UCSD-AML1 (cell line): ENCODE results near the gene ZNF487.
"Not testable (repeated sequence)": the region's sequence is repeated elsewhere in the genome, so short reads cannot be mapped to it uniquely, and the experiment has no call there.

ENCODE experiments used
- DNase-seq: peaks from one replicate; lab custom pipeline; 2025; ENCODE audit not compliant: unreplicated experiment; lab: John Stamatoyannopoulos, UW

Gene ZNF487

DNA sequence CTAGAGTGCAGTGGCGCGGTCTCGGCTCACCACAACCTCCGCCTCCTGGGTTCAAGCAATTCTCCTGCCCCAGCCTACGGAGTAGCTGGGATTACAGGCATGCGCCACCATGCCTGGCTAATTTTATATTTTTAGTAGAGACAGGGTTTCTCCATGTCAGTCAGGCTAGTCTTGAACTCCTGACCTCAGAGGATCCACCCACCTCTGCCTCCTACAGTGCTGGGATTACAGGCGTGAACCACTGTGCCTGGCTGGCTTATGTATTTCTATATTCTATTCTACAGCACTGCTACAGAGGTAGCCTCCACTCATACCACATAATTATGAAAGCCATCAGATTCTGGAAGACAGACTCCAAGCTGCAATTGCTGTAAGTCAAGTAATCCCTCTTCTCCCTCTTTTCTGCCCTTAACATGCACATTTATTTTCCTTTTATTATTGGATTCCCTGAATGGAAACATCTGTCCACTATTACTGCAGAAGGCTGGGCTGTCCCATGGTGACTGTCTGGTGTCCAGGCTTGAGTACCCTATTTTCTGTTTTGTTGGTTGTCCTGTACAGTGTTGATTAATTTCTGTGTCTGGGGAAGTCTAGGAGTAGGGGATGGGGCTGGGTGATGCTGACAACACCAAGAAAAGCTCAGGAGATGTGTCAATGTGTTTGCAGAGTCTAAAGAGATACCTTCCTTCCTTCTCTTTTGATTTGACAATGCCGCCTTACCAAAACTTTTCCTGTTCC lies 5.8 kb upstream of the ZNF487 start:
- DNase-seq, result no peak

GRCh38 chr10:43437141-43437870 lies 395 bp downstream of the ZNF487 start:
- DNase-seq, result no peak

- no peak for DNase-seq
Measured at GRCh38 chr10:43440463-43441134, 3.7 kb downstream of the ZNF487 start.

DNA sequence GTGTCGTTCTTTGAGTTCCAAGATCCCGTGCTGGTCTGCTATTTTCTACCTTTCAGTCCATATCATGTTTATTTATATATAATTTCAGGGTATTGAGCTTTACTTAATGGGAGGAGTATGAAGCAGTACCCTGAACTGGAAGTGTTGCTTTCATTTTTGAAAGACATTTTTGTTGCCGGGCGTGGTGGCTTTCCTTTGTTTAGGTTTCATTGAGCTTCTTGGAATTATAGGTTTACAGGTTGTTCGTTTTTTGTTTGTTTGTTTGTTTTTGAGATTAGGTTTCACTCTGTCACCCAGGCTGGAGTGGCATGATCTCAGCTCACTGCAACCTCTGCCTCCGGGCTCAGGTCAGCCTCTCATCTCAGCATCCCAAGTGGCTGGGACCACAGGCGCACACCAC lies 7.4 kb downstream of the ZNF487 start:
- DNase-seq, result no peak

GRCh38 chr10:43444897-43445466 lies 8.1 kb downstream of the ZNF487 start:
- DNase-seq, result no peak

DNA sequence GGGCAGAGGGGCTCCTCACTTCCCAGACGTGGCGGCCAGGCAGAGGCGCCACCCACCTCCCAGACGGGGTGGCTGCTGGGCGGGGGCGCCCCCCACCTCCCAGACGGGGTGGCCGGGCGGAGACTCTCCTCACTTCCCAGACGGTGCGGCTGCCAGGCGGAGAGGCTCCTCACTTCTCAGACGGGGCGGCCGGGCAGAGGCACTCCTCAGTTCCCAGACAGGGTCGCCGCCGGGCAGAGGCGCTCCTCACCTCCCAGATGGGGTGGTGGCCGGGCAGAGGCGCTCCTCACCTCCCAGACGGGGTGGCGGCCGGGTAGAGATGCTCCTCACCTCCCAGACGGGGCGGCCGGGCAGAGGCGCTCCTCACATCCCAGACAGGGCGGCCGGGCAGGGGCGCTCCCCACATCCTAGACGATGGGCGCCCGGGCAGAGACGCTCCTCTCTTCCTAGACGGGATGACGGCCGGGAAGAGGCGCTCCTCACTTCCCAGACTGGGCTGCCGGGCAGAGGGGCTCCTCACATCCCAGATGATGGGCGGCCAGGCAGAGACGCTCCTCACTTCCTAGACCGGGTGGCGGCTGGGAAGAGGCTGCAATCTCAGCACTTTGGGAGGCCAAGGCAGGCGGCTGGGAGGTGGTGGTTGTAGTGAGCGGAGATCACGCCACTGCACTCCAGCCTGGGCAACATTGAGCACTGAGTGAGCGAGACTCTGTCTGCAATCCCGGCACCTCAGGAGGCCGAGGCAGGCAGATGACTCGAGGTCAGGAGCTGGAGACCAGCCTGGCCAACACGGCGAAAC lies 9.5 kb downstream of the ZNF487 start:
- not testable (repeated sequence) for DNase-seq

- no peak for DNase-seq
Measured at GRCh38 chr10:43448742-43449141, 11.8 kb downstream of the ZNF487 start.

- no peak for DNase-seq
Measured at GRCh38 chr10:43452356-43452914, 15.5 kb downstream of the ZNF487 start.

- no peak for DNase-seq
Measured at GRCh38 chr10:43453266-43453831, 16.4 kb downstream of the ZNF487 start.

- not testable (repeated sequence) for DNase-seq
Measured at GRCh38 chr10:43454025-43454424, 17.1 kb downstream of the ZNF487 start.

DNA sequence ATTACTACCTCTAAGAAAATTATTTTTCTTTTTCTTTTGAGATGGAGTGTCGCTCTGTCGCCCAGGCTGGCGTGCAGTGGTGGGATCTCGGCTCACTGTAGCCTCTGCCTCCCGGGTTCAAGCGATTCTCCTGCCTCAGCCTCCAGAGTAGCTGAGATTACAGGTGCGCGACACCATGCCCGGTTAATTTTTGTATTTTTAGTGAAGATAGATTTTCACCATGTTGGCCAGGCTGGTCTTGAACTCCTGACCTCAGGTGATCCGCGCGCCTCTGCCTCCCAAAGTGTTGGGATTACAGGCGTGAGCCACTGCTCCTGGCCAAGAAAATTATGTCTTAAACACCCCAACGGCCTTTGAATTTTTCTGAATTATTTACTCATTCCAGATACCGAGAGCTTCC lies 19.6 kb downstream of the ZNF487 start:
- DNase-seq, result not testable (repeated sequence)

GRCh38 chr10:43458227-43458626 lies 21.3 kb downstream of the ZNF487 start:
- no peak for DNase-seq

DNA sequence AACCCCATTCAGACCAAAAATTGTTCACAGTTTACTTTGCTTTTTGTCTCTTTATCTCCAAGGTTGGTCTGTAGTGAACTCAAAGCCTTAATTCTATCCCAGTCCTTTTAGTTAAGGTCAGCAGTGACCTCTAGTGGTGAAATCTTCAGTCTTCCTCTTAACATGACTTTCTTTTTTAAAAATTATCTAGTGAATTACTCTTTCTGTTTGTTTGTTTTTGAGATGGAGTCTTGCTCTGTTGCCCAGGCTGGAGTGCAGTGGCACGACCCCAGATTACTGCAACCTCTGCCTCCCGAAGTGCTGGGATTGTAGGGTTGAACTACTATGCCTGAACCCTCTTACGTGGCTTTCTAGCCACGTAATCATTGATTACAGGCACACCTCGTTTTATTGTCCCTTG lies 25.0 kb downstream of the ZNF487 start:
- DNase-seq, result no peak

DNA sequence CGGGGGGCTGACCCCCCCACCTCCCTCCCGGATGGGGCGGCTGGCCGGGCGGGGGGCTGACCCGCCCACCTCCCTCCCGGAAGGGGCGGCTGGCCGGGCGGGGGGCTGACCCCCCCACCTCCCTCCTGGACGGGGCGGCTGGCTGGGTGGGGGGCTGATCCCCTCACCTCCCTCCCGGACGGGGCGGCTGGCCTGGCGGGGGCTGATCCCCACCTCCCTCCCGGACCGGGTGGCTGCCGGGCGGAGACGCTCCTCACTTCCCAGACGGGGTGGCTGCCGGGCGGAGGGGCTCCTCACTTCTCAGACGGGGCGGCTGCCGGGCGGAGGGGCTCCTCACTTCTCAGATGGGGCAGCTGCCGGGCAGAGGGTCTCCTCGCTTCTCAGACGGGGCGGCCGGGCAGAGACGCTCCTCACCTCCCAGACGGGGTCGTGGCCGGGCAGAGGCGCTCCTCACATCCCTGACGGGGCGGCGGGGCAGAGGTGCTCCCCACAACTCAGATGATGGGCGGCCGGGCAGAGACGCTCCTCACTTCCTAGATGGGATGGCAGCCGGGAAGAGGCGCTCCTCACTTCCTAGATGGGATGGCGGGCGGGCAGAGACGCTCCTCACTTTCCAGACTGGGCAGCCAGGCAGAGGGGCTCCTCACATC lies 28.3 kb downstream of the ZNF487 start:
- DNase-seq, result not testable (repeated sequence)

GRCh38 chr10:43465736-43466120 lies 28.8 kb downstream of the ZNF487 start:
- DNase-seq, result not testable (repeated sequence)

DNA sequence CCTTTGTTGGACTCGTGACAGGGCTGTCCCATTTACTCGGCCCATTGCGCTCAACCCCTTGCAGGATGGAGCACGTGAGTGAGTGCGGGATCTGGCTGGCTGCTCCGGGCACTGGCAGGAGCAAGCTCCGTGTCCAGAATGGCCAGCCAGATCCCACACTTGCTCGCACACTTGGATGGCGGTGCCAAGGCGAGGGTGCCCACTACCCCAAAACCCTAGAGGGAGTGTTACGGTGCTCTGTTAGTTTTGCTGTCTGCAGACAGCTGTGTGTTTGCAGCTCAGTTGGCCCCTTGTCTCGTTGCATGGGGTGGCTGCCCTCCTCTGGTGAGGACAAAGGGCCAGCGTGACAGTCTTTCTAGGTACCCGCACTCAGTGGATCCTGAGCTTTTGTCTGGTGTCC lies 34.2 kb downstream of the ZNF487 start:
- DNase-seq, result no peak

DNA sequence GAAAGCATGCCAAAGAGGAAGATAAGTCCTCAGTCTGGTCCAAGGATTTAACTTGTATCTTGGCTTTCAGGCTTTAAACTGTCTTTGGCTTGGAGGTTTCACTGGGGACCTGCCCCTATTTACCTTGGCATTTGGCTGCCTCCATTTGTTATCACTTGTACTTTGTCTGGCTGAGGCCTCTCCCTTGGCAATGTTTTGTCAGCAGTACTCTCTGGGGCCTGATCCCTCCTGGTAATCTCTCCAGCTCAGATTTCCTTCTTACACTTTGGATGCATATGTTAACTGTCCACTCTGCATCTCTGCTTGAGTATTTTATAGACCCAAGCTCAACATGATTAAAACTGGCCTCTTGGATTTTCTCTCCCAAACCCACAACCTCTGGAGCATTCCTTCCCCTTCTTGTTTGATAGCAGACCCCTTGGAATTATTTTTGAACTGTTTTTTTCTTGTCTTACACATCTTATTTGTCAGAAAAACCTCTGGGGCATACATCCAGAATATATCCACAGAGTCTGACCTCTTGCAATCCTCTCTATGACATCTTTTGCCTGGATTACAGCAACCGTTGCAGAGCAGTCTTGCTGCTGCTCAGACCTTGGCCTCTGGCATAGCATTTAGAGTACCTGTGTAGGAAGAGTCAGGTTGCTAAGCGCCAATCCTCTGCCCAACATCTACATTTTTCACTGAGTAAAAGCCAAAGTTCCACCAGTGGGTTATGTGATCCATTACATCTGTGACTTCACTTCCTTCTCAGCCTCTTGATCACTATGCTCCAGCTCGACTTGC lies 35.2 kb downstream of the ZNF487 start:
- no peak for DNase-seq

- no peak for DNase-seq
Measured at GRCh38 chr10:43479275-43479674, 42.4 kb downstream of the ZNF487 start.
